NCI-H446 treated with DMSO at 0.1 percent for 48 hours (cell line): ENCODE measurements around the gene SLC29A4.

Experiments
- DNase-seq: peaks from one replicate; lab custom pipeline; 2025; lab: John Stamatoyannopoulos, UW

Gene SLC29A4

GRCh38 chr7:5354460-5355232 lies 71.9 kb downstream of the SLC29A4 start:
- no peak for DNase-seq
